ENCODE results near the gene RIPPLY1. TPM values are rescaled to one million over a fixed set of nuclear protein-coding genes. Genes with fewer than 3 reads are reported as not detected.

RIPPLY1 gene
- polyA plus RNA-seq, 1 of the 3 experiments (the other 2 are of a cell fraction), result 0.08 TPM

- no peak overlapping the region for H3K27ac ChIP-seq (ENCODE audit: low read depth in 2 of 2, low read length in 1 of 2)
- H3K4me1 ChIP-seq (ENCODE audit: control insufficient read depth in 1 of 2, insufficient read depth in 2 of 2, low read depth in 1 of 2, low read length in 1 of 2), result peaks cover 0 to 2% of the 10 kb centered on the region in 2 experiments; a peak in 1 of 4 replicates
- H4K20me1 ChIP-seq (ENCODE audit: insufficient read depth), result no peaks in the 10 kb centered on the region
- ChIA-PET CTCF (no interaction called here), POLR2A (no interaction called here)
- H3F3A ChIP-seq (replicated peaks; ENCODE audit: insufficient read depth), result no peaks in the 10 kb centered on the region
- peaks cover 18% of the 10 kb centered on the region; the same call in 1 of the 2 replicates for H3K27me3 ChIP-seq (ENCODE audit: insufficient read depth)
- no peak overlapping the region for H3K4me3 ChIP-seq (ENCODE audit: low read depth in 2 of 2, low read length in 1 of 2)
- no peak for DNase-seq
- H3K4me2 ChIP-seq, result no peak overlapping the region
- no peaks in the 10 kb centered on the region for H3K9me3 ChIP-seq
- no peak overlapping the region for H2AFZ ChIP-seq (ENCODE audit: low read depth)
- H3K79me2 ChIP-seq (ENCODE audit: insufficient read depth), result no peaks in the 10 kb centered on the region
- 11% methylated on average over 1 of the region's 1 CpG for WGBS (ENCODE audit: low lambda C conversion rate)
- H3K9ac ChIP-seq, result no peak overlapping the region
- peaks cover 0 to 6% of the 10 kb centered on the region in 2 experiments for H3K36me3 ChIP-seq (replicated peaks in 1 of 2; ENCODE audit: control insufficient read depth in 1 of 2, insufficient read depth in 2 of 2, low read length in 1 of 2)
- no peak for TF ChIP-seq YY1 (IDR thresholded peaks at IDR 0.05; ENCODE audit: low read depth)
- TF ChIP-seq NRF1 (IDR thresholded peaks at IDR 0.05; ENCODE audit: low read depth, low read length), result no peak
- TF ChIP-seq MXI1 (IDR thresholded peaks at IDR 0.05; ENCODE audit: low read depth, low read length), result no peak
- no peak for TF ChIP-seq ELF1 (IDR thresholded peaks at IDR 0.05)
- no peak for TF ChIP-seq TCF12 (IDR thresholded peaks at IDR 0.05)
- TF ChIP-seq CHD2 (IDR thresholded peaks at IDR 0.05; ENCODE audit: low read length, partially characterized antibody), result no peak
- TF ChIP-seq RFX5 (IDR thresholded peaks at IDR 0.05; ENCODE audit: low read length), result no peak
- no peak for TF ChIP-seq EZH2phosphoT487 (IDR thresholded peaks at IDR 0.05; ENCODE audit: borderline replicate concordance, low read depth)
- TF ChIP-seq POLR2AphosphoS5 (IDR thresholded peaks at IDR 0.05; ENCODE audit: low read depth, low read length), result no peak
- no peak for TF ChIP-seq FOXJ3 (CRISPR knock-in tag; IDR thresholded peaks at IDR 0.05)
- no peak for TF ChIP-seq CTCF (IDR thresholded peaks at IDR 0.05)
- no peaks in the 10 kb centered on the region for H3K9me2 ChIP-seq
Measured at GRCh38 chrX:106936246-106936645, 33.1 kb upstream of the RIPPLY1 start.

DNA sequence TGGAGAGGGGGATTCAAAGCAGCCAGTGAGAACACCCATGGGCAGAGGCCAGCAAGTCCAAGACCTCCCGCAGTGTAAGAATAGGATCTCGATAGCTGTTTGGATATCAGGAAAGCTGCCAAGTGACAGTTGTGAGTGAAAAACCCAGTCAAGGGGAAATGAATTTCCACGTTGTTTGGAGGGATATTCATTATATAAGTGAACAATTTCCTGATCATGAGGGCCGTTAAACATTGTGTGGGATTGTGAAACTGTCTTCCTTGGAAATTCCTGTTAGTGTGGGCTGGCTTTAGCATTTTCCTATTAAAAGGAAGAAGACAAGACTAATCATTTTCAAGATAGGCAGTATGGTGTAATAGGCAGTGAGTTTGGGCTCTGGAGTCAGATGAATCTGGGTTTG lies 32.0 kb upstream of the RIPPLY1 start:
- TF ChIP-seq NFIC (IDR thresholded peaks at IDR 0.05; ENCODE audit: borderline replicate concordance) (no peak), RAD21 (IDR thresholded peaks at IDR 0.05; ENCODE audit: low read length) (no peak), MXI1 (IDR thresholded peaks at IDR 0.05; ENCODE audit: low read depth, low read length) (no peak), MEF2A (IDR thresholded peaks at IDR 0.05; ENCODE audit: borderline replicate concordance, low read depth) (no peak), RFX5 (IDR thresholded peaks at IDR 0.05; ENCODE audit: low read length) (no peak), EP300 (IDR thresholded peaks at IDR 0.05; ENCODE audit: borderline replicate concordance in 1 of 2, low read depth in 1 of 2, low read length in 1 of 2) (no peak), RCOR1 (IDR thresholded peaks at IDR 0.05; ENCODE audit: low read length) (no peak), RXRA (IDR thresholded peaks at IDR 0.05; ENCODE audit: borderline replicate concordance, low read depth) (no peak), TEAD4 (IDR thresholded peaks at IDR 0.05; ENCODE audit: borderline replicate concordance, insufficient read depth) (no peak), YY1 (IDR thresholded peaks at IDR 0.05; ENCODE audit: low read depth) (no peak), SMC3 (IDR thresholded peaks at IDR 0.05; ENCODE audit: low read depth, low read length) (no peak)
- TF ChIP-seq, protein P1, sequence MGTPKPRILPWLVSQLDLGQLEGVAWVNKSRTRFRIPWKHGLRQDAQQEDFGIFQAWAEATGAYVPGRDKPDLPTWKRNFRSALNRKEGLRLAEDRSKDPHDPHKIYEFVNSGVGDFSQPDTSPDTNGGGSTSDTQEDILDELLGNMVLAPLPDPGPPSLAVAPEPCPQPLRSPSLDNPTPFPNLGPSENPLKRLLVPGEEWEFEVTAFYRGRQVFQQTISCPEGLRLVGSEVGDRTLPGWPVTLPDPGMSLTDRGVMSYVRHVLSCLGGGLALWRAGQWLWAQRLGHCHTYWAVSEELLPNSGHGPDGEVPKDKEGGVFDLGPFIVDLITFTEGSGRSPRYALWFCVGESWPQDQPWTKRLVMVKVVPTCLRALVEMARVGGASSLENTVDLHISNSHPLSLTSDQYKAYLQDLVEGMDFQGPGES (IDR thresholded peaks at IDR 0.05; ENCODE audit: low read depth, low read length), result no peak
- TF ChIP-seq, protein P2, sequence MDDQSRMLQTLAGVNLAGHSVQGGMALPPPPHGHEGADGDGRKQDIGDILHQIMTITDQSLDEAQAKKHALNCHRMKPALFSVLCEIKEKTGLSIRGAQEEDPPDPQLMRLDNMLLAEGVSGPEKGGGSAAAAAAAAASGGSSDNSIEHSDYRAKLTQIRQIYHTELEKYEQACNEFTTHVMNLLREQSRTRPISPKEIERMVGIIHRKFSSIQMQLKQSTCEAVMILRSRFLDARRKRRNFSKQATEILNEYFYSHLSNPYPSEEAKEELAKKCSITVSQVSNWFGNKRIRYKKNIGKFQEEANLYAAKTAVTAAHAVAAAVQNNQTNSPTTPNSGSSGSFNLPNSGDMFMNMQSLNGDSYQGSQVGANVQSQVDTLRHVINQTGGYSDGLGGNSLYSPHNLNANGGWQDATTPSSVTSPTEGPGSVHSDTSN (IDR thresholded peaks at IDR 0.05), result no peak
- TF ChIP-seq, protein P3, sequence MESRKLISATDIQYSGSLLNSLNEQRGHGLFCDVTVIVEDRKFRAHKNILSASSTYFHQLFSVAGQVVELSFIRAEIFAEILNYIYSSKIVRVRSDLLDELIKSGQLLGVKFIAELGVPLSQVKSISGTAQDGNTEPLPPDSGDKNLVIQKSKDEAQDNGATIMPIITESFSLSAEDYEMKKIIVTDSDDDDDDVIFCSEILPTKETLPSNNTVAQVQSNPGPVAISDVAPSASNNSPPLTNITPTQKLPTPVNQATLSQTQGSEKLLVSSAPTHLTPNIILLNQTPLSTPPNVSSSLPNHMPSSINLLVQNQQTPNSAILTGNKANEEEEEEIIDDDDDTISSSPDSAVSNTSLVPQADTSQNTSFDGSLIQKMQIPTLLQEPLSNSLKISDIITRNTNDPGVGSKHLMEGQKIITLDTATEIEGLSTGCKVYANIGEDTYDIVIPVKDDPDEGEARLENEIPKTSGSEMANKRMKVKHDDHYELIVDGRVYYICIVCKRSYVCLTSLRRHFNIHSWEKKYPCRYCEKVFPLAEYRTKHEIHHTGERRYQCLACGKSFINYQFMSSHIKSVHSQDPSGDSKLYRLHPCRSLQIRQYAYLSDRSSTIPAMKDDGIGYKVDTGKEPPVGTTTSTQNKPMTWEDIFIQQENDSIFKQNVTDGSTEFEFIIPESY (IDR thresholded peaks at IDR 0.05; ENCODE audit: borderline replicate concordance, low read depth), result no peak
- TF ChIP-seq, protein P4, sequence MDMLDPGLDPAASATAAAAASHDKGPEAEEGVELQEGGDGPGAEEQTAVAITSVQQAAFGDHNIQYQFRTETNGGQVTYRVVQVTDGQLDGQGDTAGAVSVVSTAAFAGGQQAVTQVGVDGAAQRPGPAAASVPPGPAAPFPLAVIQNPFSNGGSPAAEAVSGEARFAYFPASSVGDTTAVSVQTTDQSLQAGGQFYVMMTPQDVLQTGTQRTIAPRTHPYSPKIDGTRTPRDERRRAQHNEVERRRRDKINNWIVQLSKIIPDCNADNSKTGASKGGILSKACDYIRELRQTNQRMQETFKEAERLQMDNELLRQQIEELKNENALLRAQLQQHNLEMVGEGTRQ (IDR thresholded peaks at IDR 0.05; ENCODE audit: borderline replicate concordance, low read depth, low read length), result no peak
- Histone ChIP-seq H3K4me3 (ENCODE audit: low read depth in 2 of 2, low read length in 1 of 2) (no peak overlapping the region), H3K9ac (no peak overlapping the region), H3K79me2 (ENCODE audit: insufficient read depth) (no peaks in the 10 kb centered on the region), H3K27ac (ENCODE audit: low read depth in 2 of 2, low read length in 1 of 2) (no peak overlapping the region), H3K4me2 (no peak overlapping the region), H3K9me2 (no peaks in the 10 kb centered on the region), H3F3A (replicated peaks; ENCODE audit: insufficient read depth) (no peaks in the 10 kb centered on the region), H2AFZ (ENCODE audit: low read depth) (no peak overlapping the region), H3K36me3 (replicated peaks in 1 of 2; ENCODE audit: control insufficient read depth in 1 of 2, insufficient read depth in 2 of 2, low read length in 1 of 2) (no peaks in the 10 kb centered on the region), H3K4me1 (ENCODE audit: control insufficient read depth in 1 of 2, insufficient read depth in 2 of 2, low read depth in 1 of 2, low read length in 1 of 2) (peaks cover 0 to 2% of the 10 kb centered on the region in 2 experiments; a peak in 1 of 4 replicates), H4K20me1 (ENCODE audit: insufficient read depth) (no peaks in the 10 kb centered on the region), H3K9me3 (no peaks in the 10 kb centered on the region), H3K27me3 (ENCODE audit: insufficient read depth) (peaks cover 18% of the 10 kb centered on the region; the same call in 1 of the 2 replicates)
- POLR2A ChIA-PET, result no interaction called here
- 36% methylated on average over 4 of the region's 4 CpGs for WGBS (ENCODE audit: low lambda C conversion rate)
- CTCF ChIA-PET, result no interaction called here
- no peak for DNase-seq

Measured in SK-N-SH (cell line).